Parathyroid adenoma (tissue), 2 donors: ENCODE results near the gene FCHSD1.
A peak's percentile ranks its signal among the peaks of the same experiment; 100 is the strongest.

ENCODE experiments used
- H2AFZ ChIP-seq: fragments of 300-600 bp; sonication (generic); one replicate; pipeline ENCODE4 v1.7.0; 2017; ENCODE audit warnings: antibody characterized with exemption, mild to moderate bottlenecking
- H3K27ac ChIP-seq: fragments of 300-600 bp; sonication (generic); one replicate; pipeline ENCODE4 v1.7.0; 2017
- H3K27me3 ChIP-seq: fragments of 300-600 bp; sonication (generic); one replicate; pipeline ENCODE4 v1.7.0; 2017; ENCODE audit warnings: low read length; ENCODE audit not compliant: control insufficient read depth, insufficient read depth
- H3K36me3 ChIP-seq: fragments of 300-600 bp; sonication (generic); one replicate; pipeline ENCODE4 v1.7.0; 2017; ENCODE audit warnings: low read length; ENCODE audit not compliant: control insufficient read depth, insufficient read depth
- H3K4me1 ChIP-seq: fragments of 300-600 bp; sonication (generic); one replicate; pipeline ENCODE4 v1.7.0; 2017; ENCODE audit warnings: control low read depth
- H3K4me2 ChIP-seq: fragments of 300-600 bp; sonication (generic); one replicate; pipeline ENCODE4 v1.7.0; 2017; ENCODE audit warnings: low read length
- H3K4me3 ChIP-seq: fragments of 300-600 bp; sonication (generic); one replicate; pipeline ENCODE4 v1.7.0; 2017; ENCODE audit warnings: low read depth, low read length
- H3K79me2 ChIP-seq: fragments of 300-600 bp; sonication (generic); one replicate; pipeline ENCODE4 v1.7.0; 2017; ENCODE audit warnings: control low read depth
- H3K9ac ChIP-seq: fragments of 300-600 bp; sonication (generic); one replicate; pipeline ENCODE4 v1.7.0; 2017; ENCODE audit warnings: mild to moderate bottlenecking
- H3K9me3 ChIP-seq: fragments of 300-600 bp; sonication (generic); one replicate; pipeline ENCODE4 v1.7.0; 2017; ENCODE audit warnings: low read length; ENCODE audit not compliant: control insufficient read depth
- TF ChIP-seq, protein P1 (sequence below): fragments of 300-600 bp; sonication (generic); IDR thresholded peaks from one replicate; pipeline ENCODE4 v1.7.0; 2017; ENCODE audit warnings: antibody characterized with exemption, mild to moderate bottlenecking
- donor health status: primary hyperparathyroidism.

Gene FCHSD1

DNA sequence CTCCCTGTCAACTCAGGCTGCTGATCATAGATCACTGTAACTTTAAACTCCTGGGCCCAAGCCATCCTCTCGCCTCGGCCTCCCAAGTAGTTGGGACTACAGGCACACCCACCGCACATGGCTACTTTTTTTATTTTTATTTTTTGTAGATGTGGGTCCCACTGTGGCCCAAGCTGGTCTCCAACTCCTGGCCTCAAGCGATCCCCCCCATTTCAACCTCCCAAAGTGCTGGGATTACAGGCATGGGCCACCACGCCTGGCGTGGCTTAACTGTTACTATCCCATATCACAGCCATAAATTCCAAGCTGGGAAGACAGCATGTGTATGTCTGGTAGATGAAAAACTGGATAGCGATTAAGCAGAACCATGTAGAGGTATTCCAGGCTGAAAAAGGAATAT lies 15.6 kb downstream of the FCHSD1 start:
- TF ChIP-seq, protein P1, sequence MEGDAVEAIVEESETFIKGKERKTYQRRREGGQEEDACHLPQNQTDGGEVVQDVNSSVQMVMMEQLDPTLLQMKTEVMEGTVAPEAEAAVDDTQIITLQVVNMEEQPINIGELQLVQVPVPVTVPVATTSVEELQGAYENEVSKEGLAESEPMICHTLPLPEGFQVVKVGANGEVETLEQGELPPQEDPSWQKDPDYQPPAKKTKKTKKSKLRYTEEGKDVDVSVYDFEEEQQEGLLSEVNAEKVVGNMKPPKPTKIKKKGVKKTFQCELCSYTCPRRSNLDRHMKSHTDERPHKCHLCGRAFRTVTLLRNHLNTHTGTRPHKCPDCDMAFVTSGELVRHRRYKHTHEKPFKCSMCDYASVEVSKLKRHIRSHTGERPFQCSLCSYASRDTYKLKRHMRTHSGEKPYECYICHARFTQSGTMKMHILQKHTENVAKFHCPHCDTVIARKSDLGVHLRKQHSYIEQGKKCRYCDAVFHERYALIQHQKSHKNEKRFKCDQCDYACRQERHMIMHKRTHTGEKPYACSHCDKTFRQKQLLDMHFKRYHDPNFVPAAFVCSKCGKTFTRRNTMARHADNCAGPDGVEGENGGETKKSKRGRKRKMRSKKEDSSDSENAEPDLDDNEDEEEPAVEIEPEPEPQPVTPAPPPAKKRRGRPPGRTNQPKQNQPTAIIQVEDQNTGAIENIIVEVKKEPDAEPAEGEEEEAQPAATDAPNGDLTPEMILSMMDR = no peak
- H3K27me3 ChIP-seq = no peaks in the 10 kb centered on the region
- no peak overlapping the region for H3K27ac ChIP-seq
- H3K9me3 ChIP-seq = no peaks in the 10 kb centered on the region
- peaks cover 6% of the 10 kb centered on the region for H3K4me1 ChIP-seq
- H3K4me3 ChIP-seq = peak overlapping the region; percentile 90
- no peak overlapping the region for H3K9ac ChIP-seq
- H2AFZ ChIP-seq = no peak overlapping the region
- peaks cover 23% of the 10 kb centered on the region for H3K79me2 ChIP-seq
- H3K4me2 ChIP-seq = peak overlapping the region; percentile 84
- no peaks in the 10 kb centered on the region for H3K36me3 ChIP-seq

DNA sequence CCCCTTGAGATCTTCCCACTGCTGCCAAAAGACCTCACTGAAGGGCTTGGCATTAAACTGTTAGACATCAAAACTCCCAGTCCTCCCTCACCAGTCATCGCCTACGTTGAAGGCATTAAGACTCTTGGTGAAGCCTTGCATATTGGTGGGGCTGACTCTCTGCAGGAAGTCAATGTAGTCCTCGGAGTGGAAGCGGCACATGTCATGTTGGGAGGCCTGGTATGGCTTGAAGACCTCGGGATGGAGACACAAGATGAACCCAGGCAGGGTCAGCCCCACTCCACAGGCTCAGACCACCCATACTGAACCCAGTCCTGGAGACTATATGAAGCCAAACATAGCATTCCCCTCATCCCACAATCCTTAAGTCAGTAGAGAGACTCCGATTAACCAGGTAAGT lies 16.5 kb downstream of the FCHSD1 start:
- TF ChIP-seq, protein P1 = no peak
- peaks cover 23% of the 10 kb centered on the region for H3K79me2 ChIP-seq
- peaks cover 6% of the 10 kb centered on the region for H3K4me1 ChIP-seq
- H3K9ac ChIP-seq = no peak overlapping the region
- H3K9me3 ChIP-seq = no peaks in the 10 kb centered on the region
- H3K4me3 ChIP-seq = no peak overlapping the region
- H3K27me3 ChIP-seq = no peaks in the 10 kb centered on the region
- no peaks in the 10 kb centered on the region for H3K36me3 ChIP-seq
- H2AFZ ChIP-seq = no peak overlapping the region
- H3K27ac ChIP-seq = no peak overlapping the region
- no peak overlapping the region for H3K4me2 ChIP-seq

DNA sequence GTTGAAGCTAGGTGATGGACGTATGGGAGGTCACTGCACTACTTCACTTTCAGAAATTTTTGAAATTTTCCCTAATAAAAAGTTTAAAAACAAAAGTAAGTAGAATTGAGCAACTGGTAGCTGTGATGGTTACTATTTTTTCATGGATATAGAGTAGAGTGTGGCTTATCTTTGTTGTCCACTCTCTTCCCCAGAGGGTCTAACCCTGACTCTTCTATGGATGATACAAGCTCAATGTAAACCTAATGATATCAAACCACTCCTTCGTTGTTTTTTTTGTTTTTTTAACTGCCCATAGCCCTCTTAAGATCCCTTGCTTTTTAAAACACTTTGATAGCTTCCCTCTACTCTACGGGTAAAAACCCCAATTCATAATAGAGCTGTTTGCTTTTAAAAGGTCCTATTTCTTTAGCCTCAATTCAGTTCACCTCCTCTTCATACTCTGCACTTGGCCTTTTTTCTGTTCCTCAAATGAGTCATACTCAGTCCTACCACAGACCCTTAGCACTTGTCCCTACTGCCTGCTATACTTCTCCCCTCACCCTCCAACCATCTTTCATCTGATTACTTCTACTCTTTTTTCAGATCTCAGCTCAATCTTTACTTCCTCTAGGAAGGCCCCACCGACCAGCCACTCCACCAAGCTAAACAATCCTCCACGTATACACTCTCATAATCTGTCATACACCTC lies 17.2 kb downstream of the FCHSD1 start:
- no peak overlapping the region for H3K9ac ChIP-seq
- no peak overlapping the region for H3K27ac ChIP-seq
- no peak overlapping the region for H2AFZ ChIP-seq
- TF ChIP-seq, protein P1 = no peak
- H3K9me3 ChIP-seq = no peaks in the 10 kb centered on the region
- peaks cover 23% of the 10 kb centered on the region for H3K79me2 ChIP-seq
- H3K4me1 ChIP-seq = peaks cover 6% of the 10 kb centered on the region
- H3K4me3 ChIP-seq = no peak overlapping the region
- no peaks in the 10 kb centered on the region for H3K36me3 ChIP-seq
- H3K27me3 ChIP-seq = no peaks in the 10 kb centered on the region
- no peak overlapping the region for H3K4me2 ChIP-seq

DNA sequence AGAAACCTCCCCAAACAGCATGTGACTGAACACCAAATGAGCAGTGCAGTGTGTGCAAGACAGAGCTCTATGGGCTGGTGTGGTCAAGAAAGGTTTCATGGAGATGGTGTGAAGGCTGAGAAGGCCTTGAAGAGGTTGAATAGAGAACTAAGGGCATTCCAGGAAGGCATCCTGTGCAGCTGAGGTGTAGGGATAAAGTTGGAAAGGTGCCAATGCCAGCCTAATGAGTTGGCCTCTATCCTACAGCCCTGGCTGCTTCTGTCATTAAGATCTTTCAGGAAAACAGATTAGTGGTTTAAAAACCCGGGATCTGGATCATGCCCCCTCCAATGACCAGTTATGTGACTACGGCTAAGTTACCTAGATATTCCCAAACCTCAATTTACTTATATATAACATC lies 18.6 kb downstream of the FCHSD1 start:
- H3K9me3 ChIP-seq = no peaks in the 10 kb centered on the region
- H3K4me2 ChIP-seq = no peak overlapping the region
- peaks cover 6% of the 10 kb centered on the region for H3K4me1 ChIP-seq
- no peaks in the 10 kb centered on the region for H3K36me3 ChIP-seq
- H3K27ac ChIP-seq = no peak overlapping the region
- no peaks in the 10 kb centered on the region for H3K27me3 ChIP-seq
- peaks cover 23% of the 10 kb centered on the region for H3K79me2 ChIP-seq
- TF ChIP-seq, protein P1 = no peak
- no peak overlapping the region for H3K4me3 ChIP-seq
- H2AFZ ChIP-seq = no peak overlapping the region
- H3K9ac ChIP-seq = no peak overlapping the region

DNA sequence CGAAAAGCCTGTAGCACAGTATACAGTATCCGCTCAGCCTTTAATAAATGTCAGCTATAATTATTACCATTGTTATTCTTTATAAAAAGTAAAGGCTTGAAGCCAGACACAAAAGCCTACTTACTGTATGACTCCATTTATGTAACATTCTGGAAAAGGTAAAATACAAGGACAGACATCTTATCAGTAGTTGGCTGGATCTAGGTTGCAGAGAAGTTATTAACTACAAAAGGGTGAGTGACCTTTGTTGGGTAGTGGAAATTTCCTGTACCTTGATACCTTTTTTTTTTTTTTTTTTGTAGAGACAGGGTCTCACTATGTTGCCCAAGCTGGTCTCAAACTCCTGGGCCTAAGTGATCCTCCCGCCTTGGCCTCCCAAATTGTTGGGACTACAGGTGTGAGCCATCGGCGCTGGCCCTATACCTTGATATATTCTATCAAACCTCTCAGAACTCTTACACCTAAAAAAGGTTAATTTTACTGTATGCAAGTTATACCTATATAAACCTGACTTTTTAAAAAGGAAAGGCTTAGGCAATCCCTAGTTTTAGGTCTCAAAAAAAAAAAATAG lies 20.6 kb downstream of the FCHSD1 start:
- Histone ChIP-seq H3K4me2 (no peak overlapping the region), H3K4me1 (peaks cover 15% of the 10 kb centered on the region), H3K9me3 (no peaks in the 10 kb centered on the region), H3K27me3 (no peaks in the 10 kb centered on the region), H3K36me3 (no peaks in the 10 kb centered on the region), H3K27ac (no peak overlapping the region), H3K9ac (no peak overlapping the region), H3K4me3 (no peak overlapping the region), H2AFZ (no peak overlapping the region), H3K79me2 (peaks cover 14% of the 10 kb centered on the region)
- TF ChIP-seq, protein P1 = no peak
